SK-N-SH (cell line): Measurements from ENCODE around the gene TRIM66.

Experiments used
- TF ChIP-seq, protein P1 (sequence below): fragments of 200-600 bp; sonication (generic); IDR thresholded peaks from 2 replicates; pipeline ENCODE4 v1.6.1; 2017; ENCODE audit warnings: antibody characterized with exemption, mild to moderate bottlenecking, moderate library complexity
- TF ChIP-seq, protein P2 (sequence below): IDR thresholded peaks from 2 replicates; pipeline ENCODE4 v1.4.0; 2012; ENCODE audit warnings: low read depth, borderline replicate concordance
- TF ChIP-seq, protein P3 (sequence below): fragments of 150-350 bp; IDR thresholded peaks from 2 replicates; pipeline ENCODE4 v1.6.1; 2017; ENCODE audit warnings: antibody characterized with exemption, low read length, low read depth, borderline replicate concordance

DNA sequence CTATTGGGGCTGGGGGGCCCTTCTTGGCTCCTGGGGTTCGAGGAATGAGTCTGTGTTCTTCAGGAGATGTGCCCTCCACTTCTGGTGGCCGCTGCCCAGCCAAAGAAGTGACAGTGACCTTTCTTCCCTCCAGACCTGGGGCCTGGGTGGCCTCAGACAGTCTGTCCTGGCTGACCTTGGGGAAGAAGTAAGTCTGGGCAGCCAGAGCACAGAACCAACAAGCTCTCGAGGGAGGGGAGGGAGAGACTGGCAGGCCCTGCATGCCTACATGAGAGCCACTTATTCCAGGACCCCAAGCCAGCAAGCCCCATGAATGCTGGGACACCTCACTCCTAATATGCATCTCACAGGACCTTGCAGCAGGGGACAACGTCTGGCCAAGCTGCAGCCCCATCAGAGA is 61.3 kb downstream of the TRIM66 start:
- TF ChIP-seq, protein P1, sequence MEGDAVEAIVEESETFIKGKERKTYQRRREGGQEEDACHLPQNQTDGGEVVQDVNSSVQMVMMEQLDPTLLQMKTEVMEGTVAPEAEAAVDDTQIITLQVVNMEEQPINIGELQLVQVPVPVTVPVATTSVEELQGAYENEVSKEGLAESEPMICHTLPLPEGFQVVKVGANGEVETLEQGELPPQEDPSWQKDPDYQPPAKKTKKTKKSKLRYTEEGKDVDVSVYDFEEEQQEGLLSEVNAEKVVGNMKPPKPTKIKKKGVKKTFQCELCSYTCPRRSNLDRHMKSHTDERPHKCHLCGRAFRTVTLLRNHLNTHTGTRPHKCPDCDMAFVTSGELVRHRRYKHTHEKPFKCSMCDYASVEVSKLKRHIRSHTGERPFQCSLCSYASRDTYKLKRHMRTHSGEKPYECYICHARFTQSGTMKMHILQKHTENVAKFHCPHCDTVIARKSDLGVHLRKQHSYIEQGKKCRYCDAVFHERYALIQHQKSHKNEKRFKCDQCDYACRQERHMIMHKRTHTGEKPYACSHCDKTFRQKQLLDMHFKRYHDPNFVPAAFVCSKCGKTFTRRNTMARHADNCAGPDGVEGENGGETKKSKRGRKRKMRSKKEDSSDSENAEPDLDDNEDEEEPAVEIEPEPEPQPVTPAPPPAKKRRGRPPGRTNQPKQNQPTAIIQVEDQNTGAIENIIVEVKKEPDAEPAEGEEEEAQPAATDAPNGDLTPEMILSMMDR = no peak
- TF ChIP-seq, protein P2, sequence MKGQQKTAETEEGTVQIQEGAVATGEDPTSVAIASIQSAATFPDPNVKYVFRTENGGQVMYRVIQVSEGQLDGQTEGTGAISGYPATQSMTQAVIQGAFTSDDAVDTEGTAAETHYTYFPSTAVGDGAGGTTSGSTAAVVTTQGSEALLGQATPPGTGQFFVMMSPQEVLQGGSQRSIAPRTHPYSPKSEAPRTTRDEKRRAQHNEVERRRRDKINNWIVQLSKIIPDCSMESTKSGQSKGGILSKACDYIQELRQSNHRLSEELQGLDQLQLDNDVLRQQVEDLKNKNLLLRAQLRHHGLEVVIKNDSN = no peak
- TF ChIP-seq, protein P3, sequence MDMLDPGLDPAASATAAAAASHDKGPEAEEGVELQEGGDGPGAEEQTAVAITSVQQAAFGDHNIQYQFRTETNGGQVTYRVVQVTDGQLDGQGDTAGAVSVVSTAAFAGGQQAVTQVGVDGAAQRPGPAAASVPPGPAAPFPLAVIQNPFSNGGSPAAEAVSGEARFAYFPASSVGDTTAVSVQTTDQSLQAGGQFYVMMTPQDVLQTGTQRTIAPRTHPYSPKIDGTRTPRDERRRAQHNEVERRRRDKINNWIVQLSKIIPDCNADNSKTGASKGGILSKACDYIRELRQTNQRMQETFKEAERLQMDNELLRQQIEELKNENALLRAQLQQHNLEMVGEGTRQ = no peak
